Activated T-helper 9 cell treated with anti-CD3 and anti-CD28 coated beads, Interleukin-2, amount 50 U/mL, for 16 hours (primary cell): ENCODE measurements around the gene BTBD16.

Experiments
- DNase-seq: peaks from one replicate; pipeline ENCODE4 v3.0.0-alpha.2; 2020; ENCODE audit warnings: low read depth

BTBD16 gene

GRCh38 chr10:122316224-122316884 is 45.3 kb downstream of the BTBD16 start:
- DNase-seq: no peak

- DNase-seq: no peak
Measured at GRCh38 chr10:122321960-122322359, 50.9 kb downstream of the BTBD16 start.

GRCh38 chr10:122323189-122323588 is 52.1 kb downstream of the BTBD16 start:
- no peak for DNase-seq

DNA sequence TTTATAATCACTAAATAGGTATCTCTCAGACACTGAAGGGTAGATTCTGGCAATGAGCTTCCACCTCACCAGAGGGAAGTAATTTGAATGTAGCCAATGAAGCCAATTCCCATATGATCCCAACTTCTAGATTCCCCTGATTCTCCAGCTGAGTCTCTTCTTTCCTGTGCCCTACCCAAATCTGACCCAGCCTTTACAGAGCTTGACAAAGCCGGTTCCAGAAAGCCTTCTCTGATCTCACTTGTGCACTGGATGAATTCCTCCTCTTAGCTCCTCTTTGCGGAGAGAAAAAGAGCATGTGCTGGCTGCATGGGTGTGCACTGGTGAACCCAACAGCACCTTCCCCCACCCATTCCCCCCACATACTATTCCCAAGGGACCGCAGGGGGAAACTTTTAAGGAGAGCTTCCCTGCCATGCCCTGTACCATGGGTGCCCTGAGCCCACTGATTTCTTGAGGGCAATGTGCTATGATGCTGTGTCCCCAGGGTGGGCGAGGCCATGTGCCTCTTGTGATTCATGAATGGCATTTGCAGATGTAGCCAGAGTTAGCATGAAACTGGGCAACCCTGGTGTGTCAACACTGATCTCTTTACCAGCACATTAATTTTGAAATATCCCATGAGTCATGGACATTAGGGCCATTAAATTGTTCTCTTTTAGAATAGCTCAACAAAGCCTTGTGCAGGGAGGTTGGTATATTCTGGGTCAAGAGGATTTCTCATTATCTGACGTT is 53.0 kb downstream of the BTBD16 start:
- no peak for DNase-seq

DNA sequence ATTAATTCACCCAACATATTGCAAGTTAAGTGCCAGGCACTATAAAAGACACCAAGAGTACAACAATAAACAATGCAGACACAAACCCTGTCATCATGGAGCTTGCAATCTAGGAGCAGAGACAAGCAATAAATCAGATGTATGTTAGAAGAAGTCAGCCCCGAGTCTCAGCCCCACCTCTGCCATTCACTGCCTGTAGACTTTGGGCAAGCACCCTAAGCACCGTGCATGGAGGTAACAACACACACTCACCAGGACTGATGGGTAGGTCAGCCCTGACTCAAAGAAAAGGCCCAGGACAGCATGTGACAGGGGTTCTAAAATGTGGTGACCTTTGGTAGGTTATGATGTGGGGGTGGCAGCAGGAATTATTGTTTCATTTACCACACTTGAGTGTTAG is 54.1 kb downstream of the BTBD16 start:
- DNase-seq: no peak

DNA sequence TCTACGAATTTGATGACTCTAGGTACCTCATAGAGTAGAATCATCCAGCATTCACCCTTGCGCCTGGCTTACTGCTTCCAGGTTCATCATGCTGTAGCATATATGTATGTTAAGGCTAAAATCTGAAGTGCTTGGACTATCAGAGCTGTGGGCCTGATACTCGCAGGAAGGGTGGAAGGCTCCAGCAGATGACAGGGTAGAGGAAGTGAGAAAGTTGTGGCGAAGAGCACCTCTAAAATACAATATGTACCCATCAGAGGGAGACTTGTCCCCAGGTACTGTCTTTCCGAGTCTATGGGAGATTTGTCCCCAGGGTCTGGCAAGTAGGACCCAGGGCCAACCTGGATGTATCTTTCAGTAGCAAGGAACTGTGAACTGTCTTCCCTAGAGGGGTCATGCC is 55.3 kb downstream of the BTBD16 start:
- DNase-seq: no peak

DNA sequence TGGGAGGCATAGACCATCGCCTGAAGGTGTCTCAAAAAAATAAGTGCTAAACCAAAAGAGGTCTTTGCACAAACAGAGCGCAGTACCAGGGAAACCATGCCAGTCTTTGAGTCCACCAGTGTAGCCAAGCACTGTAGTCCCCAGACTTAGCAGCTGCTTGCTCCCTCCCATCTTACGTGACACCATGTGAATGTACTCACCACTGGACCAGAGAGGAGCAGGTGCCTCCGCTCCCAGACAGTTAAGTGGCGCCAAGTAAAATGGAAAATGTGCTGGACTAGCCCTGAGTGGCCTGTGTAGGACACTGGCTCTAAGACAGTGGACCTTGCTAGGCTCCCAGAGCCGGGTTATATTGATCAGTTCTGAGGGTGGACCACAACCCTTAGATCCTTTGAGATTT is 55.7 kb downstream of the BTBD16 start:
- DNase-seq: no peak

GRCh38 chr10:122327237-122328206 is 56.4 kb downstream of the BTBD16 start:
- DNase-seq: no peak

DNA sequence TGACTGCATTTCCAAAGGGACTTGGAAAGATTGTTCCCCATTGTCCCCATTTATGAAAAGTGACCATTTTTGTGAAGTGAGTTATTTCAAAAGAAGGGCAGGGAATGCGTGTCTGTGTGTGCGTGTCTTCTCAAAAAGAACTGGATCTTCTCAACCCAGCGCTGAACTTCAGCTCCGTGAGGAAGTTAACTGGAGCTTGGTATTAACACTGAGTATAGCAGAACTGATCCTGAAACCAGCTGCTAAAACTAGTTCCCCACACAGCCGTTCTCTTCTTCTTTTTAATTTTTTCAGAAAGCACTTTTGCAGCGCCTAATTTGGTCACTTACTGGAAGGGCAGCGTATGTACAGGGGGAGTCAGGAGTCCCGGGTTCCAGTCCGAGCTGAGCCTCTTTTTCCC is 57.6 kb downstream of the BTBD16 start:
- no peak for DNase-seq

- no peak for DNase-seq
Measured at GRCh38 chr10:122329416-122329815, 58.3 kb downstream of the BTBD16 start.

GRCh38 chr10:122331100-122331499 is 60.0 kb downstream of the BTBD16 start:
- no peak for DNase-seq

- no peak for DNase-seq
Measured at GRCh38 chr10:122331615-122332446, 60.7 kb downstream of the BTBD16 start.

DNA sequence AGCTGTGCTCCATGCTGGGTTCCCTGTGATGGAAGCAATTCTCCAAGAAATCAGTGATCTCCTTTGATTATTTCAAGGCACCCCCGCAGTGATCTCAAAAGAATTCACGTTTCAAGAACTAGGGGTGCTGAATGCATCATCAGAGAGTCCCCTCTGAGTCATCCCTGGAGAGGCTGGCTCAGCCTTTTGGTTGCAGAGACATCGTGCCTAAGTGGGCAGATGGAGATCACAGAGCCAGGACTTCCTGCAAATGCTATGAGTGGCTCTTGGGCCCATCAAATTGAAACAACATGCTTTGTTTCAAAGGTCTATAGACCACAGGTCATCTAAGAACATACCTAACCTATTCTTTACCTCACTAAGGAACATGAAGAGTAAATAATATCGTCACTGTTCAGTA is 61.9 kb downstream of the BTBD16 start:
- DNase-seq: no peak

DNA sequence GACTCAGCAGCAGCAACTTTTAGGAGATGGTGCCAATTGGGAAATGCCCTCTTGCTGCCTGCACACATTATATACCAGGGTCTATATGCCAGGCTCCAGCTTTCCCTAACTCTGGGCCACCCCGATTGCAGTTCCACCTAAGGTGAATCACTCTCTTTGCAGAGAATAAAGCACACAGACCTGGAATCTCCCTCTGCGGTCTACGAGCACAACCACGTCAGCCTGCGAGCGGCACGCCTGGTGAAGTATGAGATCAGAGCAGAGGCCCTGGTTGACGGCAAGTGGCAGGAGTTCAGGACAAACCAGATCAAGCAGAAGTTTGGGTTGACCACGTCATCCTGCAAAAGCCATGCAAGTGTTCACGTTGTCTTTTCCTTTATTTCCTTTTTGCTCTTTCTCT is 65.2 kb downstream of the BTBD16 start:
- no peak for DNase-seq

DNA sequence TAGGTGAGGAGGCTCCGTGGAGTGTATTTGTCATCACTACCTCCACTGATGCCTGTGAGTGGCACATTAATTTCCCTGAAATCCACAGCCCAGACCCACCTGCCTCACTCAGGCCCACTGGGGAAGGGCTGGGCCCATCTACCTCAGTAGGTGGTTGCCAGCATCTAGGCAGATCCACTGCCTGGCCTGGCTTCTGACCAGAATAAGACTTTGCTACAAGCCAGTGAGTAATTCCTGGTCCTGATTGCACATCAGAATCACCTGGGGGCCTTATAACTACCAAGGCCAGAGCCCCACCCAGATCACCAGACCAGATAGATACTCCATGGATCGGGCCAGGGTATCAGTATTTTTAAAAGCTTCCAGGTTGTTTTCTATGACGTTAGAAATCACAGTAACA is 65.9 kb downstream of the BTBD16 start:
- DNase-seq: no peak

- no peak for DNase-seq
Measured at GRCh38 chr10:122338609-122339441, 67.7 kb downstream of the BTBD16 start.

- DNase-seq: no peak
Measured at GRCh38 chr10:122341141-122341810, 70.2 kb downstream of the BTBD16 start.

DNA sequence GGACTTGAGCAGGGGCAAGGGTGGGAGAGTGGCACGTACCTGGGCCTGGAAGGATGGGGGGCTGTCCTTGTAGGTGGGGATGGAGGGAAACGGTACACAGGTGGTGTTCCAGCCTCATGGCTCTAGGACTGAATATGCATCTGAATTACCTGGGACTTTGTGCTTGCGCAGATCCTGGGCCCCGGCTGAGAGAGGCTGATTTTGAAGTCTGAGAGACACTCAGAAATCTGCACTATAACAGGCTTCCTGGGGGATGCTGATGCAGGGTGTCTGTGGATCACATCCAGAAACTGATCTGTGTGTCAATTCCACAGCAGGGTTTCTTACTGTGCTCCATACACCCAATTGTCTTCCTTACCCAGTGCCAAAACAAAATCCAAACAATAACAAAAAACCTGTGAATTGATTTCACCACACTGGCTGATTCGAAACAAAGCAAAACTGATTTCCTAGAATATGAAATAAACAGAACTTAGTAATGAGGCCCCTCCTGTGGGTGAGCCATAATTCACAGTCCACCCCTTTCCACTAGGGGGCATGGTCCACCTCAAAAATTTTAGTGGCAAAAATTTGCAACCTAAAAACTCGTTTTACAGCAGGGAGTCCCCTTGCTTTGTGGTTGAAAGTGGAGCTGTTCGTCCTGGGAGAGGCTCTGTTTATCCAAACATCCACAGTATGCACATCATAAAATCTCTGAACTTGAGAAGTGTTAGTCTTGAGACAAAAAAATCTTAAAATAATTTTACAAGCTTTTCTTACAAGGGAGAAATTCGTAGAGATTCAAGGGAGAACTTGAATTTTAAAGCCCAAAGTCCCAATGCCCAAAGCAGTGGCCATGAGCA is 71.4 kb downstream of the BTBD16 start:
- DNase-seq: peak; percentile 8

GRCh38 chr10:122343135-122343800 is 72.2 kb downstream of the BTBD16 start:
- no peak for DNase-seq
